H1 (cell line): ENCODE measurements around the gene PRRX2. TPM values are rescaled to one million over a fixed set of nuclear protein-coding genes. Genes with fewer than 3 reads are reported as not detected.

Experiments
- CTCF ChIA-PET: fragments of 300-600 bp; sonication (Branson Sonifier 250); formaldehyde crosslinking; loops from one replicate; lab custom pipeline; 2021; ENCODE audit not compliant: partially characterized antibody; lab: Charles Lee
- POLR2A ChIA-PET: fragments of 300-600 bp; sonication (Branson Sonifier 250); formaldehyde crosslinking; loops from one replicate; lab custom pipeline; 2021; ENCODE audit warnings: inconsistent platforms; ENCODE audit not compliant: partially characterized antibody; lab: Charles Lee
- DNase-seq, 2 experiments: peaks; one replicate each; pipeline versions ENCODE4 v3.0.0 to v3.0.0-alpha.2; 2010 to 2022; ENCODE audit warnings: low spot score in 2 of 2, low read depth in 1 of 2, mixed read lengths in 1 of 2
- FAIRE-seq: peaks from 2 replicates; lab custom pipeline; 2011; peaks lifted over from hg19 to GRCh38; lab: Jason Lieb, UNC
- H2AFZ ChIP-seq: 2 replicates; pipeline ENCODE4 v1.8.1; 2012; ENCODE audit warnings: low read length, inconsistent platforms
- H2AK5ac ChIP-seq: 2 replicates; pipeline ENCODE4 v1.6.1; 2013; ENCODE audit warnings: low read depth, low read length
- H2BK120ac ChIP-seq: replicated peaks from 2 replicates; pipeline ENCODE3; 2013; ENCODE audit warnings: low read depth, low read length, inconsistent platforms
- H2BK12ac ChIP-seq: 2 replicates; pipeline ENCODE4 v1.6.1; 2013; ENCODE audit warnings: low read depth, low read length
- H2BK15ac ChIP-seq: 2 replicates; pipeline ENCODE4 v1.6.1; 2013; ENCODE audit warnings: low read length
- H2BK20ac ChIP-seq: 2 replicates; pipeline ENCODE4 v1.6.1; 2013; ENCODE audit warnings: low read length
- H2BK5ac ChIP-seq: 2 replicates; pipeline ENCODE4 v1.6.1; 2013; ENCODE audit warnings: low read depth, low read length
- H3K14ac ChIP-seq: 2 replicates; pipeline ENCODE4 v1.6.1; 2013; ENCODE audit warnings: inconsistent platforms; ENCODE audit not compliant: insufficient read length
- H3K18ac ChIP-seq: 2 replicates; pipeline ENCODE4 v1.6.1; 2013; ENCODE audit warnings: low read length; ENCODE audit errors: extremely low read depth
- H3K23ac ChIP-seq: 2 replicates; pipeline ENCODE4 v1.6.1; 2013; ENCODE audit warnings: inconsistent platforms; ENCODE audit not compliant: insufficient read length
- H3K23me2 ChIP-seq: 2 replicates; pipeline ENCODE4 v1.6.1; 2013; ENCODE audit warnings: low read depth, low read length
- H3K27ac ChIP-seq: 2 replicates; pipeline ENCODE4 v1.6.1; 2011; ENCODE audit warnings: low read depth, low read length, inconsistent platforms
- H3K27me3 ChIP-seq, 4 experiments: replicated peaks in 1 of 4; 1 replicate in 1 of 4; 2 replicates in 3 of 4; pipeline versions ENCODE4 v1.6.1 to v1.8.1; 2011 to 2013; ENCODE audit warnings: low read length in 3 of 4, mild to moderate bottlenecking in 3 of 4, inconsistent platforms in 2 of 4, mixed read lengths in 2 of 4, moderate library complexity in 1 of 4; ENCODE audit not compliant: control insufficient read depth in 3 of 4, insufficient read depth in 3 of 4; ENCODE audit errors: extremely low read depth in 1 of 4
- H3K36me3 ChIP-seq, 4 experiments: 2 replicates each; pipeline versions ENCODE4 v1.6.1 to v1.8.1; 2011 to 2013; ENCODE audit warnings: mild to moderate bottlenecking in 4 of 4, low read length in 3 of 4, moderate library complexity in 2 of 4, control low read depth in 1 of 4, inconsistent platforms in 1 of 4; ENCODE audit not compliant: insufficient read depth in 4 of 4, control insufficient read depth in 2 of 4
- H3K4ac ChIP-seq: replicated peaks from 2 replicates; pipeline ENCODE3; 2013; ENCODE audit warnings: low read length, low read depth, mixed read lengths, inconsistent platforms; ENCODE audit not compliant: insufficient read length
- H3K4me1 ChIP-seq, 4 experiments: replicated peaks in 1 of 4; 1 replicate in 1 of 4; 2 replicates in 3 of 4; pipeline versions ENCODE4 v1.6.1 to v1.8.1; 2011 to 2013; ENCODE audit warnings: low read length in 3 of 4, inconsistent platforms in 2 of 4, mixed read lengths in 1 of 4; ENCODE audit not compliant: insufficient read depth in 4 of 4, control insufficient read depth in 3 of 4
- H3K4me2 ChIP-seq, 2 experiments: 2 replicates each; pipeline versions ENCODE4 v1.6.1 to v1.8.1; 2011 to 2013; ENCODE audit warnings: low read depth in 2 of 2, low read length in 2 of 2, control low read depth in 1 of 2, inconsistent platforms in 1 of 2, mild to moderate bottlenecking in 1 of 2; ENCODE audit not compliant: insufficient read depth in 1 of 2
- H3K4me3 ChIP-seq, 4 experiments: fragments of 200-600, 300-600 bp in 1 of 4; sonication (generic), shearing (Covaris generic), sonication (Bioruptor Twin) in 1 of 4; 2 replicates each; pipeline versions ENCODE4 v1.5.1 to v1.8.1; 2011 to 2016; ENCODE audit warnings: low read length in 4 of 4, low read depth in 3 of 4, control low read depth in 2 of 4, inconsistent platforms in 2 of 4, mild to moderate bottlenecking in 2 of 4, mixed read lengths in 1 of 4, moderate library complexity in 1 of 4; ENCODE audit not compliant: insufficient read depth in 2 of 4; ENCODE audit errors: extremely low read depth in 1 of 4
- H3K56ac ChIP-seq: replicated peaks from 2 replicates; pipeline ENCODE3; 2013; ENCODE audit warnings: low read depth, mild to moderate bottlenecking, mixed read lengths, low read length, inconsistent platforms; ENCODE audit not compliant: insufficient read length
- H3K79me1 ChIP-seq: 2 replicates; pipeline ENCODE4 v1.6.1; 2013; ENCODE audit warnings: low read depth, low read length, control low read depth
- H3K79me2 ChIP-seq, 2 experiments: 2 replicates each; pipeline versions ENCODE4 v1.6.1 to v1.8.1; 2012 to 2013; ENCODE audit warnings: low read length in 2 of 2, mild to moderate bottlenecking in 2 of 2, inconsistent platforms in 1 of 2; ENCODE audit not compliant: insufficient read depth in 2 of 2, control insufficient read depth in 1 of 2
- H3K9ac ChIP-seq, 4 experiments: replicated peaks in 1 of 4; 1 replicate in 1 of 4; 2 replicates in 3 of 4; pipeline versions ENCODE4 v1.6.1 to v1.8.1; 2011 to 2013; ENCODE audit warnings: low read depth in 3 of 4, low read length in 3 of 4, control low read depth in 2 of 4, mild to moderate bottlenecking in 2 of 4, moderate library complexity in 2 of 4, inconsistent platforms in 1 of 4; ENCODE audit errors: extremely low read depth in 1 of 4
- H3K9me3 ChIP-seq, 2 experiments: 2 replicates each; pipeline versions ENCODE4 v1.6.1 to v1.8.1; 2012 to 2013; ENCODE audit warnings: mild to moderate bottlenecking in 2 of 2, moderate library complexity in 2 of 2, control low read depth in 1 of 2, inconsistent platforms in 1 of 2, low read depth in 1 of 2, low read length in 1 of 2, mixed read lengths in 1 of 2; ENCODE audit not compliant: insufficient read depth in 2 of 2
- H4K20me1 ChIP-seq, 2 experiments: replicated peaks in 1 of 2; 2 replicates each; pipeline versions ENCODE3 to v1.8.1; 2011 to 2013; ENCODE audit warnings: inconsistent platforms in 2 of 2, low read length in 2 of 2, mild to moderate bottlenecking in 1 of 2; ENCODE audit not compliant: insufficient read depth in 2 of 2, control insufficient read depth in 1 of 2
- H4K5ac ChIP-seq: 2 replicates; pipeline ENCODE4 v1.6.1; 2013; ENCODE audit warnings: low read length, low read depth, mixed read lengths, inconsistent platforms; ENCODE audit not compliant: insufficient read length
- H4K8ac ChIP-seq: 2 replicates; pipeline ENCODE4 v1.8.0; 2013; ENCODE audit warnings: mild to moderate bottlenecking, moderate library complexity, low read length, inconsistent platforms; ENCODE audit not compliant: insufficient read depth; ENCODE audit errors: extremely low read depth
- H4K91ac ChIP-seq: replicated peaks from 2 replicates; pipeline ENCODE3; 2013; ENCODE audit warnings: low read length, mixed read lengths, inconsistent platforms; ENCODE audit not compliant: insufficient read length
- CBX5 ChIP-seq: fragments of 300-800, 300-1000 bp; sonication (generic); IDR thresholded peaks from 2 replicates; pipeline ENCODE4 v1.7.1; 2016; ENCODE audit warnings: antibody characterized with exemption, low read length, low read depth
- CEBPB ChIP-seq: IDR thresholded peaks from 2 replicates; pipeline ENCODE4 v1.6.1; 2012; ENCODE audit warnings: low read depth, low read length
- GABPA ChIP-seq: IDR thresholded peaks from 2 replicates; pipeline ENCODE4 v1.6.1; 2011; ENCODE audit warnings: mild to moderate bottlenecking, low read length, moderate library complexity, borderline replicate concordance; ENCODE audit not compliant: insufficient read depth
- HDAC2 ChIP-seq, 2 experiments: fragments of 300-600 bp in 1 of 2; sonication (generic) in 1 of 2; IDR thresholded peaks; 2 replicates each; pipeline ENCODE4 v1.6.1; 2011 to 2012; ENCODE audit warnings: low read depth in 2 of 2, low read length in 2 of 2, mild to moderate bottlenecking in 2 of 2, moderate library complexity in 2 of 2, borderline replicate concordance in 1 of 2, inconsistent platforms in 1 of 2
- JUN ChIP-seq: IDR thresholded peaks from 2 replicates; pipeline ENCODE4 v1.6.1; 2011; ENCODE audit warnings: low read depth, mild to moderate bottlenecking, improper control_type of control experiment, low read length
- MAFK ChIP-seq: IDR thresholded peaks from 2 replicates; pipeline ENCODE4 v1.6.1; 2012; ENCODE audit warnings: low read depth, mild to moderate bottlenecking, improper control_type of control experiment, low read length
- RAD21 ChIP-seq, 2 experiments: IDR thresholded peaks in 1 of 2; conservative IDR thresholded peaks in 1 of 2; 2 replicates each; pipeline ENCODE4 v1.6.1; 2011; ENCODE audit warnings: low read depth in 2 of 2, low read length in 2 of 2, improper control_type of control experiment in 1 of 2, inconsistent platforms in 1 of 2, mild to moderate bottlenecking in 1 of 2, moderate library complexity in 1 of 2
- RFX5 ChIP-seq: IDR thresholded peaks from 2 replicates; pipeline ENCODE4 v1.6.1; 2011; ENCODE audit warnings: low read depth, low read length, improper control_type of control experiment, borderline replicate concordance
- SIN3A ChIP-seq, 2 experiments: IDR thresholded peaks in 1 of 2; conservative IDR thresholded peaks in 1 of 2; 2 replicates each; pipeline ENCODE4 v1.6.1; 2011 to 2012; ENCODE audit warnings: low read length in 2 of 2, improper control_type of control experiment in 1 of 2, low read depth in 1 of 2, mild to moderate bottlenecking in 1 of 2
- SP4 ChIP-seq: IDR thresholded peaks from 2 replicates; pipeline ENCODE4 v1.6.1; 2012; ENCODE audit warnings: low read length, inconsistent platforms
- SRF ChIP-seq: IDR thresholded peaks from 2 replicates; pipeline ENCODE4 v1.6.1; 2011; ENCODE audit warnings: mild to moderate bottlenecking, low read depth, low read length, moderate library complexity
- SUZ12 ChIP-seq: fragments of 200-600 bp; sonication (generic); IDR thresholded peaks from 2 replicates; pipeline ENCODE4 v1.6.1; 2012; ENCODE audit warnings: mild to moderate bottlenecking, inconsistent platforms, low read length, moderate library complexity, mixed read lengths
- TAF1 ChIP-seq: IDR thresholded peaks from 2 replicates; pipeline ENCODE4 v1.6.1; 2011; ENCODE audit warnings: mild to moderate bottlenecking, low read depth, low read length
- YY1 ChIP-seq: IDR thresholded peaks from 2 replicates; pipeline ENCODE4 v1.6.1; 2011; ENCODE audit warnings: low read depth, mild to moderate bottlenecking, low read length
- WGBS, 2 experiments: shearing (Covaris generic) in 1 of 2; methylation state at CpG; one replicate each; pipeline versions ENCODE4 v1.1.6 to v1.1.7; 2013 to 2015; ENCODE audit warnings: low lambda C conversion rate in 2 of 2, mixed read lengths in 2 of 2, inconsistent platforms in 1 of 2, low coverage in 1 of 2, missing lambda C conversion rate in 1 of 2; ENCODE audit not compliant: insufficient replicate concordance in 2 of 2, insufficient coverage in 1 of 2, insufficient read length in 1 of 2; ENCODE audit errors: extremely low coverage in 1 of 2, missing lambda C conversion rate in 1 of 2; 5-methylcytosine and 5-hydroxymethylcytosine counted together
- polyA plus RNA-seq, 7 experiments: library from polyadenylated mRNA; depleted of rRNA in 3 of 7; stranded (reverse) in 5 of 7; unstranded in 2 of 7; fragments of >200 nt in 5 of 7; fragments of 200-250 nt in 2 of 7; gene quantifications; 1 replicate in 5 of 7; 2 replicates in 1 of 7; 4 replicates in 1 of 7; pipeline versions ENCODE4 v1.2.1 to v1.2.3, GENCODE V29; 2011 to 2013; ENCODE audit warnings: missing spikeins in 2 of 7, mixed read lengths in 2 of 7
- total RNA-seq: library from RNA; stranded (reverse); fragmentation: NEBNext Ultra II Directional; extraction: Animal tissue kit (Norgen Biotek cat#: 25700); gene quantifications from 2 replicates; pipeline ENCODE4 v1.2.1, GENCODE V29; 2021

Gene PRRX2
- total and polyA plus RNA-seq, 2 of the 8 experiments (the other 6 are each of a cell fraction or from before 2014, with no cell fraction given): 5.8 to 9.2 TPM

GRCh38 chr9:129654554-129655040 is 10.8 kb upstream of the PRRX2 start:
- Histone ChIP-seq H3K18ac (no peak overlapping the region), H3K23ac (no peak overlapping the region), H3K27me3 (no peaks in the 10 kb centered on the region; a peak in 1 of 7 replicates), H2AK5ac (no peak overlapping the region), H3K56ac (no peak overlapping the region), H4K91ac (no peak overlapping the region), H2BK5ac (no peak overlapping the region), H3K79me2 (no peaks in the 10 kb centered on the region), H3K4me1 (no peaks in the 10 kb centered on the region), H2BK12ac (no peak overlapping the region), H4K20me1 (no peaks in the 10 kb centered on the region), H3K79me1 (no peaks in the 10 kb centered on the region), H4K8ac (no peak overlapping the region), H3K23me2 (no peaks in the 10 kb centered on the region), H3K4me2 (no peak overlapping the region), H2BK15ac (no peak overlapping the region), H3K9ac (no peak overlapping the region), H3K4me3 (no peak overlapping the region), H3K36me3 (no peaks in the 10 kb centered on the region), H3K14ac (no peak overlapping the region), H2AFZ (no peak overlapping the region), H2BK20ac (no peak overlapping the region), H3K4ac (no peak overlapping the region), H2BK120ac (no peak overlapping the region), H3K27ac (no peak overlapping the region), H3K9me3 (no peaks in the 10 kb centered on the region), H4K5ac (no peak overlapping the region)
- POLR2A ChIA-PET: no interaction called here
- no peak for FAIRE-seq
- no peak for DNase-seq
- WGBS, 2 experiments: 89% methylated on average over 20 of the region's 20 CpGs; no CpG with 5 or more reads in 1 of the 2 experiments
- CTCF ChIA-PET: interaction anchor here (1.3 to 3.3 kb wide), 3 partner anchors 8 to 128 kb away, joined by 4 to 14 read pairs (median 11); no protein-coding TSS in a partner anchor
- TF ChIP-seq YY1: no peak
- TF ChIP-seq RFX5: no peak
- no peak for TF ChIP-seq CEBPB
- no peak for TF ChIP-seq SUZ12
- TF ChIP-seq SRF: no peak
- TF ChIP-seq HDAC2 (IDR thresholded peaks at IDR 0.05; ENCODE audit: borderline replicate concordance in 1 of 2, low read depth in 2 of 2, low read length in 2 of 2): no peak
- no peak for TF ChIP-seq GABPA
- no peak for TF ChIP-seq JUN
- TF ChIP-seq RAD21 (IDR thresholded peaks at IDR 0.05 in 1 of 2, conservative IDR thresholded peaks at IDR 0.05 in 1 of 2; ENCODE audit: low read depth in 2 of 2, low read length in 2 of 2): no peak
- no peak for TF ChIP-seq SIN3A (conservative IDR thresholded peaks at IDR 0.05 in 1 of 2, IDR thresholded peaks at IDR 0.05 in 1 of 2; ENCODE audit: low read depth in 1 of 2, low read length in 2 of 2)
- TF ChIP-seq SP4: no peak
- no peak for TF ChIP-seq TAF1
- TF ChIP-seq CBX5: no peak
- TF ChIP-seq MAFK: no peak
